ENCODE data around the gene SH3BP2. TPM values are rescaled to one million over a fixed set of nuclear protein-coding genes. Genes with fewer than 3 reads are reported as not detected.
A peak's percentile ranks its signal among the peaks of the same experiment; 100 is the strongest.

Gene SH3BP2
- total and polyA plus RNA-seq, 8 donors: 34.9 to 113 (median 52.4) TPM

DNA sequence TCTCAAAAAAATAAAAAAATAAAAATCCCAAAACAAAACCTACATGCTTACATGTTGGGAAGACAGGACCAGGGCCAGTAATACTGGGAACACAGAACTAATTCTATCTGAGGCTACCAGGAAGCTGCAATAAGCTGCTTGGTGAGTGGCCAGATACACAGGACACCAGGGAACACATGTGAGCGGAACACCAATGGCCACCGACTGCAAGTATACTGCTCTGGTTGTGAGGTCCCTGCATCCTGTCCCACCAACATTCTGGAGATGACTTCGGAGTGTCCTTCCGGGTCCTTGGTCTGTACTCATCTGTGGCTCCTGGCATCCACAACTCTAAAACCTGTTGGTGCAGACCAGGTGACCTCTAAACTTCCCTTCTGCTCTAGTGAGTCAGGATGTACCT lies 39.4 kb upstream of the SH3BP2 start:
- H3K27ac ChIP-seq: peak overlapping the region in 1 of 2 donors; percentile 26
- H3K9me3 ChIP-seq: no peaks in the 10 kb centered on the region
- H3K4me1 ChIP-seq: peaks cover 0 to 44% of the 10 kb centered on the region in 2 donors
- intact Hi-C loops (cut with DNase I): no loop called here
- no peaks in the 10 kb centered on the region for H3K27me3 ChIP-seq
- ATAC-seq (no peak), DNase-seq (peak in 1 of 4 donors; percentile 24)
- peaks cover 0 to 20% of the 10 kb centered on the region in 2 donors for H3K36me3 ChIP-seq
- H3K4me3 ChIP-seq: no peak overlapping the region
- TF ChIP-seq, protein P1, sequence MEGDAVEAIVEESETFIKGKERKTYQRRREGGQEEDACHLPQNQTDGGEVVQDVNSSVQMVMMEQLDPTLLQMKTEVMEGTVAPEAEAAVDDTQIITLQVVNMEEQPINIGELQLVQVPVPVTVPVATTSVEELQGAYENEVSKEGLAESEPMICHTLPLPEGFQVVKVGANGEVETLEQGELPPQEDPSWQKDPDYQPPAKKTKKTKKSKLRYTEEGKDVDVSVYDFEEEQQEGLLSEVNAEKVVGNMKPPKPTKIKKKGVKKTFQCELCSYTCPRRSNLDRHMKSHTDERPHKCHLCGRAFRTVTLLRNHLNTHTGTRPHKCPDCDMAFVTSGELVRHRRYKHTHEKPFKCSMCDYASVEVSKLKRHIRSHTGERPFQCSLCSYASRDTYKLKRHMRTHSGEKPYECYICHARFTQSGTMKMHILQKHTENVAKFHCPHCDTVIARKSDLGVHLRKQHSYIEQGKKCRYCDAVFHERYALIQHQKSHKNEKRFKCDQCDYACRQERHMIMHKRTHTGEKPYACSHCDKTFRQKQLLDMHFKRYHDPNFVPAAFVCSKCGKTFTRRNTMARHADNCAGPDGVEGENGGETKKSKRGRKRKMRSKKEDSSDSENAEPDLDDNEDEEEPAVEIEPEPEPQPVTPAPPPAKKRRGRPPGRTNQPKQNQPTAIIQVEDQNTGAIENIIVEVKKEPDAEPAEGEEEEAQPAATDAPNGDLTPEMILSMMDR (IDR thresholded peaks at IDR 0.05): no peak

DNA sequence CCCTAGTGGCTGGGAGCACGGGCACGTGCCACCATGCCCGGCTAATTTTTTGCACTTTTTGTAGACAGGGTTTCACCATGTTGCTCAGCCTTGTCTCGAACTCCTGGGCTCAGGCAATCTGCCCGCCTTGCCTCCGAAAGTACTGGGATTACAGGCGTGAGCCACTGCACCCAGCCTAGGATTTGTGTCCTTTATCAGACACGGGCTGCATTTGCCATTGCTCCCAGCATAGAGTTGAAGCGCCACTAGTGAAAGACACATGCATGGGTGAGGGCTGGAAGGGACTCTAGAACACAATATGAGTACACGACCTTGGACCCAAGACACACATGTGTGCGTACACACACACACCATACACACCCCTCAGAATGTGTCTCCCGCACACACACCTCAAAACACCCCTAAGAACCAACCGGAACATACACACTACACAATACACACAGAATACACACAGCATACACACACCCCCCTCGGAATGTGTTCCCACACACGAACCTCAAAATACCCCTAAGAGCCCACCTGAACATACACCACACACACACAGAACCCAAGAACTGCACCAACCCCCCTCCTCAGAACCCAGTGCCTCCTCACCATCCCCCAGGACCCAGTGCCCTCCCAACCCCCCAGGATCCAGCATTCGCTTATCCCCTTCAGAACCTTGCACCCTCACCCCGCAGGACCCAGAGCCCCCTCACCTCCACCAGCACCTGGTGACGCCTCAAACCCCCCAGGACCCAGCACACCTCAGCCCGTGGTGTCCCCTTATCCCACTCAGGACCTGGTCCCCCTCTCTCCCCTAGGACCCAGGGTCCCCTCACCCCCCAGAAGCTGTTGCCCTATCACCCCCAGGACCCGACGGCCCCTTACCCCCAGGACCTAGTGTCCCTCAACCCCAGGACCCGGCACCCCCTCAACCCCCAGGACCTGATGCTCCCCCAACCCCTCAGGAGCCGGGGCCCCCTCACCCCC lies 37.8 kb upstream of the SH3BP2 start:
- H3K27ac ChIP-seq: peak overlapping the region in 1 of 2 donors; percentile 94
- ATAC-seq: no peak
- peaks cover 0 to 20% of the 10 kb centered on the region in 2 donors for H3K36me3 ChIP-seq

DNA sequence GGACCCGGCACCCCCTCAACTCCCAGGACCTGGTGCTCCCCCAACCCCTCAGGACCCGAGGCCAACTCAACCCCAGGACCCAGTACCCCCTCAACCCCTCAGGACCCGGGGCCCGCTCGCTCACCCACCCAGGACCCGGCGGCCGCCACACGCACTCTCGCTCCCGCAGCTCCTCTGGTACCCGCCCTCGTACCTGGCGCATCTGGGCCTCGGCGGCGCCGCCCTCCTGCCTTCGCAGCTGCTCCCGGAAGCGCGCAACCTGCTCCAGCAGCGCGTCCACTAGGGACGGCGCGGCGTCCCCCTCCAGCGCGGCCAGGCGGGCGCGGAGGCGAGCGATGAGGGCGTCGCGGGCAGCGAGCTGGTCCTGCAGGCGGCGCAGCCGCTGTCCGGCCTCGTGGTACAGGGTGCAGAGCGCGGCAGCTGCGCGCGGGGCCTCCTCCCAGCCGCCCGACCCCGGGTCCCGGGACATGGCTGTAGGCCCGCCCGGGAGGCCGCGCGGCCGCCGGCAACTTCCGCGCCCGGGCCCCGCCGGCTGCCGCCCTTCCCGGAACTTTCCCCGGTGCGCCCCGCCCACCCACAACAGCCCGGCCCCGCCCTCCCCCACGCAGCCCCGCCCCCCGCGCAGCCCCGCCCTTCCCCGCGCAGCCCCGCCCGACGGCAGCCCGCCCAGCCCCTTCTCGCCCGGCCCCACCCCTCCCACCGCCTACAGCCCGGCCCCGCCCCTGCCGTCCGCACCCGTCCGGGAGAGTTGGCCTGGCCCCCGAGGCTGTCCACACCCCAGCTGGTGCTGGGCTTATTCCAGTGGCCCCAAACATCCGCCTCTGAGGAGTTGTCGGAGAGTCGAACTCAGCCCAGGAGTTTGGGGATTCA lies 36.8 kb upstream of the SH3BP2 start, which contains the start of gene TNIP2:
TSS of gene TNIP2 (minus strand) at position 516 of the 870 bp plus-strand sequence. CDS start at position 469, 47 bp downstream.
- Histone ChIP-seq H3K27me3 (no peaks in the 10 kb centered on the region), H3K4me1 (peaks cover 0 to 38% of the 10 kb centered on the region in 2 donors), H3K4me3 (peak within 1 kb of the TSS; percentile 78 to 92), H3K27ac (peak within 1 kb of the TSS; percentile 80 to 94), H3K9me3 (no peaks in the 10 kb centered on the region), H3K36me3 (peaks cover 0 to 14% of the 10 kb centered on the region in 2 donors)
- TF ChIP-seq, protein P1 (IDR thresholded peaks at IDR 0.05): peak in 1 of 2 donors; percentile 8
- ATAC-seq: peak; percentile 87
- DNase-seq: peak; percentile 70 to 97 (median 88)
- intact Hi-C loops (cut with DNase I): no loop called here

More for the DNA sequence above, 37.8 kb upstream of the SH3BP2 start:
- Histone ChIP-seq H3K4me1 (peaks cover 0 to 44% of the 10 kb centered on the region in 2 donors), H3K9me3 (no peaks in the 10 kb centered on the region), H3K4me3 (peak overlapping the region; percentile 78 to 92), H3K27me3 (no peaks in the 10 kb centered on the region)
- TF ChIP-seq, protein P1 (IDR thresholded peaks at IDR 0.05): no peak
- DNase-seq: no peak
- intact Hi-C loops (cut with DNase I): no loop called here

DNA sequence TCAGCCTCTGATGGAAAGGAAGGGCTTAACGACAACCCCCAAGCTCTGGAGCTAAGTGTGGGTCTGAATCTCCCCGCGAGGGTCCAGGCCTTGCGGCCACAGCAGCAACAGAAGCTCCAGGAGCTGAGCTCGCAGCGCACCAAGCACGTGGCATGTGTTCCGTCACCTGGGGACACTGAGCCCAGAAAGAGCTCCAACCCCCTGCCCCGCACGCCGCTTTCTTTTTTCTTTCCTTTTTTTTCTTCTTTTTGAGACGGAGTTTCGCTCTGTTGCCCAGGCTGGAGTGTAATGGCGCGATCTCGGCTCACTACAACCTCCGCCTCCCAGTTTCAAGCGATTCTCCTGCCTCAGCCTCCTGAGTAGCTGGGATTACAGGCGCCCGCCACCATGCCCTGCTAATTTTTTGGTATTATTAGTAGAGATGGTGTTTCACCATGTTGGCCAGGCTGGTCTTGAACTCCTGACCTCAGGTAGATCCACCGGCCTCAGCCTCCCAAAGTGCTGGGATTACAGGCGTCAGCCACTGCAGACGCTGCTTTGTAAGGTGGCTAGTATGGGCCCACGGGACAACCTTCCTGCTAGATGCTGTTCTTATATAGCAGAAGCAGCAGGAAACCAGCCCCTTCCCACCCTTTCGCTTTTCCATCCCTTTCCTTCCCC lies 36.1 kb upstream of the SH3BP2 start:
- Histone ChIP-seq H3K27me3 (no peaks in the 10 kb centered on the region), H3K36me3 (peaks cover 0 to 14% of the 10 kb centered on the region in 2 donors), H3K9me3 (no peaks in the 10 kb centered on the region), H3K27ac (peak overlapping the region; percentile 62 to 94), H3K4me1 (peaks cover 0 to 38% of the 10 kb centered on the region in 2 donors), H3K4me3 (peak overlapping the region in 1 of 2 donors; percentile 78)
- intact Hi-C loops (cut with DNase I): no loop called here
- DNase-seq: peak in 2 of 4 donors; percentile 27 to 30
- ATAC-seq: no peak
- TF ChIP-seq, protein P1 (IDR thresholded peaks at IDR 0.05): no peak
